COR-L47 (cell line): ENCODE results near the gene PTN.
"Not testable (repeated sequence)": the region's sequence is repeated elsewhere in the genome, so short reads cannot be mapped to it uniquely, and the experiment has no call there.

Experiments used
- DNase-seq: peaks from one replicate; lab custom pipeline; 2025; lab: John Stamatoyannopoulos, UW

Gene PTN

DNA sequence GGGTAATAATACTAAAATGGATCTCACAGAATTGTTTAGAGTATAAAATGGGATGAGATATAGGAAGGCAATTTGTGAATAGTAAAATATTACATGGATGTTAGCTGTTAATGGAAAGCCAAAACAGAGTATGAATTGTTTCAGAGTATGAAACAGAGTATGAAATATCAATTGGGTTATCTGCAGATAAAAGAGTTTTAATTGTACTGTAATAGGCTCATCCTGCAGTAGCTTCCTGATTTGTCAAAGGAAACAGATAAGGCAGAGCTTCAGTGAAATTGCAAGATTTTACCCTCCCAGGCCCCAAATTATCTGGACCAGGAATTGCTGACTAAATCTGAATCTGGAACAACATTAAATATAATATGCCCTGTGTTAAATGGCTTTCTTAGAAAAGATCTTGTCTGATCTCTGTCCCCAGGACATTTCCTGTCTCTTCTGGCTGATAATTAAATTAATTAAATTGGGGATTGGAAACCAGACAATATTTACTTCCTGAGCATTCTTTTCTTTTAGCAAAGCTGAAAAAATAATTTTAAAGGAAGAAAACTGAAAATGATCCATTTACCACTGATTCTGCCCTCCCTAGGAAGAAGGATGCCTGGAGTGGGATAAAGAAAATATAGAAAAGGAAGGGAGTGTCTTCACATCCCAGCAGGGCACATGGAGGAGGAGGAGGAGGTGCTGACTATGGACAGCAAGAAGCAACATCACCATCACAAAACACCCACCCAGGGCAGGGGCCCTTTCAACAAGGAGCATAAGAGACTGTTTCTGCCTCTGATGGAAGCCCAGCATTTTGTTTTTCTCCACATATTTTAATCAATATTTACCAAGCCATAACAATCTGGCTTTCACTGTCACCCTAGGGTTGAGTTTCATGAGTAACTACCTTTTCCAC lies 18.5 kb downstream of the PTN start:
- no peak for DNase-seq

DNA sequence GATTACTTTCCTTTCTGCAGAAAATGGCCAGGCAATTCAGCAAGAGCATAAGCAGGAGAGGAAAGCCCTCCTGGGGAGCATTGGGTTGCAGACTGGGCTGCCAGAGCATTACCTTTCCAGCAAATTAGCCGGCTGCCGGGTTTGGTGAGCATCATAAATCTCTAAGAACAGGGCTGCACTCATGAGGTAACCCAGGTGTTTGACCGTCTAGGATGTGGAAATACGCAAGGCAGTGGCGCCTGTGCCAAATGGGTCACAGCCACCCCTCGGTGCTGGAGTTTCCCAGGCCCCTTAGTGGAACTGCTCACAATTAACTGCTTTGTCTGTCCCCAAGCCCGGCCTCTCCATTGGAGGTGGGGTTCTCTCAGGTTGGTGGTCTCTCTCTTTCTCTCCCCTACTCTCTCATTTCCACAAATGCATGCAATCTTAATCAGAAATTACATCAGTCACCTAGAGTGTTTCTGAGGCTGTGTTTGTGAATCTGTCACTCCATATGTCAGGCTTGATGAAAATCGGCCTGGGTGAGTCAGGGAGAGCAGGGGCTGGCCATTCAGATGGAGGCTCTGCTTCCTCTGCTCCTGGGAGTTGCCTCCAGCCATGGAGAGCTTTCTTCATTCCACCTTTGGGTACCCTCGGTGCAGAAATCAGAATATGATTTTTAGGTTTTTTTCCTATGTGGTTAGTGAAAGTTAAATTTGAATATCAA lies 26.7 kb downstream of the PTN start:
- no peak for DNase-seq

DNA sequence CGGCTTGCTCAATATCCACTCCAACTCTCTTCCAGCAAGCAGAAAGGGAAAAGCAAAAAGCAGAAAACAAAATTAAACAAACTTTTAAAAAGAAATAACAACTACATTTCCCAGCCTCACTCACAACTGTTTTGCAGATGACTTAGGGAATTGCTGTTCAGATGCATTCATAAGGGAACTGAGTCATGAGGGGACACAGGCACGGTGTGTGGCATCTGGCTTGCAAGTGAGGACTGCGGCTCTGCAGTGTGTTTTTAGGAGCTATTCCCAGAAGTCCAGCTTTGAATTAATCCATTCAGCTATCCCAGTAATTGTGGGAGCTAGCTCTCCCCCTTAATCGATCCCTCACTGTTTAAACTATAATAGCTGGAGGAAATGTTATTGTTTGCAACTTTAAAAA lies 30.3 kb downstream of the PTN start:
- no peak for DNase-seq

DNA sequence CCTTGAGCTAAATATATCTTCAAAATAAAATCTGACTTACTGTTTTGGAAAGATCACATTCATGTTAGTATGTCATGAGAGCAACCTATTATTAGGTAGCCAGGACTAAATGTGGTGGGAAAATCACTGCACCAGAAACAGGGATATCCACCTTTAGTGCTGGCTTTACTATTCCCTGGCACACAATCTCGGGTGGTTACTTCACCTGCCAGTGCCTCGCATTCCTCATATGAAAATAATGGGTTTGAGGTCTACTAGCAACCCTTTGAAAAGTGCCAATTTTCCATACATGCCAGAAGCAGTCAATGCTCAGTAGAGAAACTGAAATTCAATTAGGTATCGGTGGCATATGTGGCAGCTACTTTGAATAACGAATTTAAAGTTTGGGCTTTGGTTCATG lies 36.8 kb downstream of the PTN start:
- no peak for DNase-seq

DNA sequence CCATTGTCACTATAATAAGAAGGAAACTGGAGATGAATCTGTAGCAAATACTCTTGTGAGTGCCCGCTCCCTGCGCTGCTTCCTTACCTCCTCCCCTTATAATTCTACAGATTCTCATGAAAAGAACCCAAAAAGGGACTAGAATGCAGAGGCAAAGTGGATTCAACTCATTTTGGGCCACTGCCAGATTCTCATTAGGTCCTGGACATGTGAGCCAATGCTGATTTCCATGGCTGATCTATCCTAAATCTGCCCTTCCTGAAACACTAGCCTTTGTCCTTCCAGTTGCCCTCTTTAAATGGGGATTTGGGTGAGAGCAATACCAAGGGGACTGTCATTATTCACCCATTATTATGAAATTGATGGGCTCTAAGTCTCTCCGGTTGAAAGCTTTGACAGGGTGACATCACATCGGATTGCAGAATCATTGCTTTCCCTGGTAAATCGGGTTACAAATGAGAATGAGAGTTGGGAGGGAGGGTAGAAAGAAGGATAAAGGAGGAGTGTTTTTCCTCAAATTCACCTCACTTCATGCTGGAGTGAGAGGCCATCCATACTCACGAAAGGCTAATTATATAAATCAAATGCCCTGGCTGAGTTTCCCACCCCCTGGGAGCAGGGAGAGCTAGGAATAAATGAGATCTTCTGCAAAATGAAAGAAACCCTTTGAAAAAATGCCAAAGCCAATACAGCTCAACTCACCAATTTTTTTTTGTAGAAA lies 37.5 kb downstream of the PTN start:
- no peak for DNase-seq

DNA sequence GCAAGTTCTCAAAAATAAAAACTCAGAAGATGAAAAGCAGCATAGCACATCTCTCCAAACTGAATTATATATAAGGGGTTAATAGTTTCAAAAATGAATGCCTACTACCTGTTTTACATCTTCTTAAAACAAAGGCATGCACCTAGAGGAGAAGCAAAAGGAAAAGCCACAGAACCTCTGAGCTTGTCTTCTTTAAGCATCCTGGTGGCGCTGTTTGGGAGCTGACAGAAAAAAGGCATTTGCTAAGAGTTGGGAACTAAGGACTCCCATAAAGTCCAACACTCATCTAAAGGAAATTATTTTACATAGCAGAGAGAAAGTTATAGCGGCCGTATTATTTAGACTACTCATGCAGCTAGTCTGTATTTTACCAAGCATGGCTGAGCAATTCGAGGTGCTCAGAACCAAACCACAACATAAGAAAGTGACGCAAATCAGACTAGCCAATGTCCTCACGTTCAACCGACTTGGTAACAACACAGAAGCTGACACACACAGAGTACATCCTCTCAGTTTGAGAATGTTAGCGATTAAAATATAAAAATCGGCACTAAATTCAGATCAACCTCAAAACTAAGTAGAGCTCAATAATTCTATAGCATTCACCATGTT lies 38.8 kb downstream of the PTN start:
- DNase-seq: no peak

DNA sequence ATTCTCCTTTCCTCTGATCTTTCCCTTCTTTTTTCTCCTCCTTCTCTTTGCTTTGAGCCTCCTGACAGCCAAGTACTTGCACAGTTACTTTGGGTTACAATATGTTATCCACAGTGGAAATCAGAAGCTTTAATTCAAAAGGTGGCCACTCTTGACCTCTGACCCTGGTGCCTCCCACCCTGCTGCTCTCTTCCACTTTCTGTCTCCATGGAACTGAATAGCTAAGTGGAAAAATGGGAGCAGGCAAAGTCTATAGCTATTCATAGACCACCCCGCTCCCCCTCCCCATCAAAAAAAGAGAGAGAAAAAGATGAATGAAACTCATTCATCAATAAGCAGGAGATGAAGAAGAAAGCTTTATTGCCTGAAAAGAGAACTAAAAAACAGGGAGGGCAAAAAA lies 39.4 kb downstream of the PTN start:
- DNase-seq: no peak

DNA sequence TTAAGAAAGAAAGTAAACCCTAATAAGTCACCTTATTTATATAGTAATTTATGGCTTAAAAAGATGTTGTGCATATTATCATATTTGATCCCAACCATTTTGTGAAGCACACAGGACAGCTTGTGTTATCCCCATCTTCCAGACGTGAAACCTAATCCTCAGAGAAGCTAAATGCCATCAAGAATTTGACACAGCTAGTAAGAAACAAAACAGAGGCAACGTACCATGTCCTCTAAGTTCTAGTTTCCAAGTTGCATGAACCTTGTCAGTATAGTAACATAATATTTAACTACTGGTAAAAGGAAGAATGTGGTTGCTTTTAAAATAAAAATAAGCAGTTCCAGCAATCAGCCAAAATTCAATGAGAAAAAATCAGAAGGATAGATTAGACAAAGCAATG lies 41.5 kb downstream of the PTN start:
- no peak for DNase-seq

DNA sequence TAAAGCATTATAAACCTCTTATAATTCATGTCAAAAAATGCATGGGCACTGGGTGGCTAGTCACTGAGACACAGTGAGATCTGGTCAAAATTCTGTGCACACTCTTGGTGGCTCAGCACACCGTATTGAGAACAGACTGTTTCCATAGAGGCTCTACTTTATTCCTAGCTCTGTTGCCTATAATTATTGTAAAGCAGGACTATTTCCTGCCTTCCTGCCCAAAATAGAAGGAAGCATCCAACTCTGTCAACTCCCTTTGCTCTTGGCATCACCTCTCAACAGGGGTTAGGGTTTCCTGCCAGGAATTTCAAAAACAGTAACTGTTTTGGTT lies 45.1 kb downstream of the PTN start:
- DNase-seq: no peak

DNA sequence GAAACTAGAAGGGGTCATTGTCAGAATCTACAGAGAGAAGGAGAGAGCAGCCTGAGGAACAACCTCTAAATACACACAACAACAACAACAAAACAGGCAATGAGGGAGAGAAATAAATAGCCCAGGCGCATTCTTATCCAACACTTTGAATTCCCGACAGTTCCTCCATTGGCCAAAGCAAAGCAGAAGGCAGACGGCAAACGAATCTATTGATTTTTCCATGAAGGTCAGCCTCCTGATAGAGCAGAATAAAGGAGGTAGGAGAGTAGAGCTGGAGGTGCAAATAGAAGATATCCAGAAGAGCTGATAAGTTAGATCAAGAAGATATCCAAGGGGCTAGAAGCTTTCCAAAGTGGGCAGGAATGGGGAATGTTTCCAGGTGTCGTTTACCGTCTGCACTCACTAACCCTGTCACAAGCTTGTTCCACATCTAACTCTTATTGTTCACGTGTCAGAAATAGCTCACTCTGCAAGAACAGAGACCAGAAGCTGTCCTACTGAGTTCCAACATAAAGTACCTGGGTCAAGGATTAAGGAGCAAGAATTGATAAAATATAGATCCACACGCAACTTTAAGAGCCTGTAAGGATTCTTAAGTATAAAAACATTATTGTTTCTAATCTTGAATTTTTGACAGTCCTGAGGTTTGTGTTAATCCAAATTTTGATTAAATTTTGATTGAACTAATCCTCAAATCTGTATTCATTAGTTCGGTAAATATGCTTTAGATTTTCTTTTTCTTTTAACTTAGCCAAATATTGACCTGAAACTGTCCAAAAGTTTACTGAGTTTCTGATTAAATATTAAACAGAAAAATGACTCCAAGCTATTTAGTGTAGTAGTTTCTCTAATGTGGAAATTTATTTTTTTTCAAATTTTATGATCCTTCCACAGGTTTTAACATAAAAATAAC lies 45.7 kb downstream of the PTN start:
- no peak for DNase-seq

DNA sequence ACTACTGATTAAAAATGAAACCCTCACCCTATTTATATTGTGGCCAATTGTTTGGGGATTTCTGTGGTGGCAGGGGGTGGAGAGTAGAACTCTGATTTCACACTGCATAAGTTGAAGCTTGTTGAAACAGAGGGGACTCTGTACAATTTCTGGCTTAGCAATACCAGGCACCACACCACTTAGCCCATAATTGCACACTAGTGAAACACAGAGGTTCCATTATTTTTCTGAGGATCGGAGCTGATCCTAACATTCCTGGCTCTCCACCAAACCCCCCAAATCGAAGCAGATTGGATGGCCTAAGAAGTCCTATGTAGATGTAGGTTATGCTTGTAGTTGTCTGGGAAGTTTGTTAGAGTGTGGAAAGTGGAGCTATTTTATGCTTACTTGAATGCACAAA lies 47.0 kb downstream of the PTN start:
- DNase-seq: no peak

DNA sequence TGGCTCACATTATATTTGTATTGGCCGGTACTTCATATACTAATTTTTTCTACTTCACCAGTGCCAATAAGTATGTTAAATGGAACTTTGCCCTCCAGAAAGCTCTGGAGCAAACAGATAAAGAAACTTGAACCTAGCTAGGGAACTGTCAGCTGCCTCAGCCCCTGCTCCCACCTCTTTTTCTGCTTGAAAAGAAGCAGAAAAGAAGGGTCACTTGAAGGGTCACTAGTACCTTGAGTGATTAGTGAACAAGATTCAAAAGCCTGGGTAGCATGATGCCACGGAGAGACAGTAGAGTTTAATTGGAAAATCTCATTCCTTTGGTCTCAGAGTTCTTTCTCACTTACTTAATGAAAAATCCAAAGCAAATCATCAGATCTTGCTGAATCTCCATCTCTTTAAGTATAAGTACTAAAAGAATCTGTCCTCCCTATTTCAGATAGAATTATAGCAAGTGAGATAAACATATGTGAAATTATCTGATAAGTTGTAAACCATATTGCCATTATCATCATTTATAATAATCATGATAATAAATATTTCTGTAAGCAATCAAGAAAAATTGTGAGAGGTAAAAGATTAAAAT lies 47.7 kb downstream of the PTN start:
- no peak for DNase-seq

DNA sequence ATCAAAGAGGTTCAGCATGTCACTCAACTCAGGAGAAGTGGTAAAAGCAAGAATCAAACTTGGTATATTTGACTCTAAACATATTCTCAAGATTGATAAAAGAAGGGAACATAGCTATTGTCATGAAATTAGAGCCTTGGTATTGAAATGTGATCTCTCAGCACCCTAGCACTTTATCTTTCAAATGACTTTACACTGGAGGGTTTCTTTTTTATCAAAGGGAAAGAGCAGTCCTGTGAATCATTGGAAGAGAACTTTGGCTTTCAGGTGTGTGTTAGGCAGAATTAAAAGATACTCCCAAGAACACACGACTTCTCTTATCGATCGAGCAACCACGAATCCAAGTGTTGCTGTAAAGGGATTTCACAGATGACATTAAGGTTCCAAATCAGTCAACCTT lies 54.4 kb downstream of the PTN start:
- no peak for DNase-seq

DNA sequence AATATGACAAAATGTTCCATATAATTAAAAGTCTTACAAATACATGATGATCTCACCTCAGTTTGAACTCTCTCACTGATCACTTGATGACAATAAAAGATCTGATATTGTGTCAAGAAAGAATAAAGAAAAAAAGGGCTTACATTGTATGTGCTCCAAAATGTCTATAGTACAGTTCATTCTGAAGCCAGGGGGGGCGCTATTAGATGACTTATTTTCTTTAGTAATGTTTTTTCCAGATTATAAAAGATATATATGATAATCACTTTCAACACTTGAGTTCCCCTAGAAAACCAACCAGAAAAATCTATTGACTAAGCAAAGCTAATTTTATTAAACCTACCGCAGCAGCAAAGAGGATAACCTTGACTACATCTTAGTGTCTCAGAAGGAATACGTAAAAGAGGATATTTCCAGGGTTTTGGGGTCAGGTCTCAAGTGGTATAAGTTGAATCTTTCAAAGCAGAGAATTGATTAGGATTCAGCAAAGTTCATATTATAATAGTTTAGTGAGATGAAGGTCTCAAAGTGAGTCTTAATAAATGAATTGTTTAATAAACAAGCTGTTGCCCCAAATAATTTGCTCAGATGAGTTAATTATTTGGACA lies 55.8 kb downstream of the PTN start:
- DNase-seq: no peak

DNA sequence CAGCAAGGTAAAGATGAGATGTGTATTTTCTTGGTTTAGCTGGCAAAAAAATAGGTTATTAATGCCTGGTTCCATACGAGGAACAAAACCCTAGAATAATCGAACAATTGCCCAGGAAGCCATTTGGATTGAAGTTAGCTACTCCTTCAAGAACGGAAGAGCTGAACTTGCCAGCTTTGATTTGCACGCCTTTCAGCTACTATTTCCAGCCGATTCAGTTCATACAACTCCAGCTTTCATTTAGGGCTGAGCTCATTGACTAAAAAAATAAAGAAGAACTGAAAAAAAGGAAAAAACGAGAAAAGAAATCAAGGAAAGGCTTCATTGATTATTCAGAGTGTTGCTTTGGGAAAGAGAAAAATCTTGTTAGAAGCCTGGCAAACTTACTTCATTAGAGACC lies 60.4 kb downstream of the PTN start:
- no peak for DNase-seq

DNA sequence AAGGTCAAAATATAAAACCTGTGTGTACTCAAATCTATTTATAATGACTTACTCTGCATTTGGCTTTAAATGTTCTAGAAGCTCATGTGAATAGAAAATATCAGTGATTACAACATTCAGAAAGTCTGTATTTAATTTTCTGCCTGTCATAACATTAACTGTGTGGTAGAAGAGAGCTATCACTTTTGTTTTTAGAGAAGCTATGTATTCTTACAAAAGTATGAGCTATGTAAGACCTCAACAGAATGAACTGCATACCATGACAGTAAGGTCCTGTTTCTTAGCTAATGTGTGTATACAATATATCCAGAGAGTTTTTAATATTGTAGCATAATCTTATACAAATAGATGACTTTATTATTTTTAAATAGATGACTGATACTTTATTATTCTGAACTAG lies 61.5 kb downstream of the PTN start:
- no peak for DNase-seq

DNA sequence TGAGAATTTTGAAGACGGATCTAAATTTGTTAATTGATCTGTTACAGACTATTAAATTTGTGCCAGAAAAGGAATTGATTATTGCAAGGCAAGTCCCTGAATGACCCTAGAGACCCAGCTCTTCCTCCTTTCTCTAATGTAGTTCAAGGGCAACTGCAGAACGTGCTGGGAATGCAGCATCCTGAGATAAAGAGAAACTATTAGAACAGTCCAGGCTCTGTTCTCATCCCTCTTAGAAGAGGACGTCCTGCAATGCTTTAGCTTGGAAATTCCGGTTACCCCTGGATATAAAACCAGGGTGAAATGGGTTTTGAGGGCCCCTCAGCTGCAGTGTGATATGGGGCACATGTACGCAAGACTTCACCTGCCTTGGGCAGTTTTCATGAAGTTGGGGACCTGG lies 67.3 kb downstream of the PTN start:
- no peak for DNase-seq

DNA sequence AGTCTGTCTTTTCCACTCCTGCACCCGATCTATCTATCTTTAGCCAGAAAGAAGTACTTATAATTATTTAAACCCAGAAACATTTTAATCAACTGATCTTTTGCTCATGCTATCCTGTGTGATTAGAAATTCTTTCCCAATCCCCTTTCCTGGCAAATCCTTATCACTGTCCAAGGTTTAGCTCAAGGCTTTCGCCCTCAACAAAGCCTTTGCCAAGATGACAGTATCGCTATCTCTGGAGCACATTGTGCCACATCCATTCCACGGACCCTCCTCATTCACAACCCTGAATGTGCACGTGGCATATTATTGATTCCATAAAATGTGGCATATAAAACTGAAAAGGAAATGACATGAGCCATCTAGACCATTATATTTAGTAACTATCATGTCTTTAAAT lies 71.3 kb downstream of the PTN start:
- no peak for DNase-seq

DNA sequence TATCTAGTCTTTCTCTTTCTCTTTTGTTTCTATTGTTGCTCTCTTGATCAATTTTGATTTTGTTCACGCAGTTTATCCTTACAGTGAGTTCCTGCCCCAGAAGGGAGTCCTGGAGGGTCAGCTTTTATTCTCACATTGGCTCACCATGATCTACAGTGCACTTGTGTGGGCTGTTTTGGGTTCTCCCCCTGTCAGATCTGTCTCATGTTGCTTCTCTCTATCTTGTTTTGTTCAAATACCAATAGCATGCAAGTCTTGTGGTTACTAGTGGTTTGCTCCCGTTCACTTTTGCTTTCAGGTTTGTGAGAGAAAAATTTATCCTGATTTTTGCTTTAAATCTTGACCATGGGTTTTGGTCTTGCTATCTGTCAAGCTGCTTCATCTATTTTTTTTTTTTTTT lies 74.3 kb downstream of the PTN start:
- DNase-seq: no peak

DNA sequence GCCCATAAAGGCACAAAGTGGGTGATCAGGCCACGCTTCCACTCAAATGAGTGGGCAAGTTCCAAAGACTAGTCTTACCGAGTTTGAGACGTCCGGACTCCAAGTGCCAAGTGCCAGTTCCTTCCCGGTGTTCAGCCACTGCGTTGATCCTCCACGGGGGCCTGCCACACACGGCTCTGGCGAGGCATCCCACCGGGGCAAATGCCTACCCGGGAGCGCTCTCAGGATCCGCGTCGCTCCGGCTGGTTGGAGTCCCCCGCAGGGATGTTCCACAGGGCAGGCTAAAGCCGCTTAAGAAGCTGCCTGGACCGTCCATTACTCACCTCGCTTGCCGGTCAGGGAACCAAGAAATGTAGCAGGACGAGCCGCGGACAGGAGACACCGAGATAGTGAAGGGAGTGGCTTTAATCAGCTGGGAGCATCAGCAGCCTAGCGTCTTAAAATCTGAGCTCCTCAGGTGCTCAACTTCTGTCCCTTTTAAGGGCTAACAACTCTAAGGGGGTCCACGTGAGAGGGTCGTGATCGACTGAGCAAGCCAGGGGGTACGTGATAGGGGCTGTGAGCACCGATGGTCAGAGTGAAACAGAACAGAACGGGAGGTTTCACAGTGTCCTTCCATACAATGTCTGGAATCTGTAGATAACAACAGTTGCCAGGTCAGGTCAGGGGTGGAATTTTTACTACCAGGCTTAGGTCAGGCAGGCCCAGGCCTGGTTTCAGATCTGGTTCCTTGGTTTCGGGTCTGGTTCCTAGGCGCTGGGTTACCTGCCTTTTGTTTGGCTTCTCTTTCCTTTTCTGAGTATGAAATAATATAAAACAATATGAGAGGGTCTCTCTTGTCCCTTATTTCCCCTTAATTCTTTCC lies 75.3 kb downstream of the PTN start:
- not testable (repeated sequence) for DNase-seq
